ENCODE measurements around the gene CD4.

CD4 gene

GRCh38 chr12:6775185-6776174 lies 13.8 kb upstream of the CD4 start:
- peaks cover 95% of the 10 kb centered on the region for H3K27me3 ChIP-seq
- no peak overlapping the region for H3K4me2 ChIP-seq
- TF ChIP-seq Cebpa-rat (IDR thresholded peaks at IDR 0.05), result no peak
- H3K4me1 ChIP-seq, result peaks cover 39% of the 10 kb centered on the region
- H3K36me3 ChIP-seq, result no peaks in the 10 kb centered on the region
- no peaks in the 10 kb centered on the region for H3K9me3 ChIP-seq
- H3K27ac ChIP-seq, result no peak overlapping the region
- peaks cover 47% of the 10 kb centered on the region; the same call in 1 of the 2 replicates for H4K20me1 ChIP-seq
- H3K9ac ChIP-seq, result no peak overlapping the region
- H3K4me3 ChIP-seq, result no peak overlapping the region

- H4K20me1 ChIP-seq, result peaks cover 32% of the 10 kb centered on the region; the same call in 1 of the 2 replicates
- H3K27me3 ChIP-seq, result peaks cover 89% of the 10 kb centered on the region
- no peaks in the 10 kb centered on the region for H3K9me3 ChIP-seq
- TF ChIP-seq Cebpa-rat (IDR thresholded peaks at IDR 0.05), result no peak
- H3K36me3 ChIP-seq, result no peaks in the 10 kb centered on the region
- H3K27ac ChIP-seq, result no peak overlapping the region
- H3K4me3 ChIP-seq, result no peak overlapping the region
- peaks cover 54% of the 10 kb centered on the region for H3K4me1 ChIP-seq
- no peak overlapping the region; the same call in 1 of the 2 replicates for H3K4me2 ChIP-seq
- no peak overlapping the region for H3K9ac ChIP-seq
Measured at GRCh38 chr12:6777386-6777785, 11.9 kb upstream of the CD4 start.

- Histone ChIP-seq H3K9me3 (no peaks in the 10 kb centered on the region), H3K4me2 (peak overlapping the region; percentile 86), H3K9ac (no peak overlapping the region), H3K27ac (no peak overlapping the region), H3K4me3 (peak overlapping the region; percentile 60), H3K4me1 (peaks cover 54% of the 10 kb centered on the region), H3K36me3 (no peaks in the 10 kb centered on the region), H4K20me1 (peaks cover 29% of the 10 kb centered on the region; the same call in 1 of the 2 replicates), H3K27me3 (peaks cover 89% of the 10 kb centered on the region)
- TF ChIP-seq Cebpa-rat (IDR thresholded peaks at IDR 0.05), result no peak
Measured at GRCh38 chr12:6778217-6778573, 11.1 kb upstream of the CD4 start.

- Histone ChIP-seq H3K27me3 (peaks cover 89% of the 10 kb centered on the region), H3K36me3 (no peaks in the 10 kb centered on the region), H3K4me3 (peak overlapping the region; percentile 60), H3K9me3 (no peaks in the 10 kb centered on the region), H3K4me2 (peak overlapping the region; percentile 86), H3K4me1 (peaks cover 60% of the 10 kb centered on the region), H4K20me1 (peaks cover 29% of the 10 kb centered on the region; the same call in 1 of the 2 replicates), H3K27ac (no peak overlapping the region), H3K9ac (no peak overlapping the region)
- no peak for TF ChIP-seq Cebpa-rat (IDR thresholded peaks at IDR 0.05)
Measured at GRCh38 chr12:6778574-6779550, 10.5 kb upstream of the CD4 start.

- Histone ChIP-seq H3K27ac (no peak overlapping the region), H3K36me3 (no peaks in the 10 kb centered on the region), H3K27me3 (peaks cover 89% of the 10 kb centered on the region), H3K9me3 (no peaks in the 10 kb centered on the region), H3K4me3 (no peak overlapping the region), H3K4me1 (peaks cover 70% of the 10 kb centered on the region), H3K4me2 (peak overlapping the region; percentile 86; the same call in 1 of the 2 replicates), H3K9ac (no peak overlapping the region), H4K20me1 (peaks cover 22% of the 10 kb centered on the region; the same call in 1 of the 2 replicates)
- no peak for TF ChIP-seq Cebpa-rat (IDR thresholded peaks at IDR 0.05)
Measured at GRCh38 chr12:6779708-6780432, 9.5 kb upstream of the CD4 start.

GRCh38 chr12:6780573-6780972 lies 8.8 kb upstream of the CD4 start:
- Histone ChIP-seq H3K9ac (no peak overlapping the region), H3K4me2 (peak overlapping the region; percentile 17; the same call in 1 of the 2 replicates), H3K27ac (no peak overlapping the region), H3K36me3 (no peaks in the 10 kb centered on the region), H3K4me3 (no peak overlapping the region), H4K20me1 (peaks cover 21% of the 10 kb centered on the region; the same call in 1 of the 2 replicates), H3K9me3 (no peaks in the 10 kb centered on the region), H3K27me3 (peaks cover 89% of the 10 kb centered on the region), H3K4me1 (peaks cover 73% of the 10 kb centered on the region)
- no peak for TF ChIP-seq Cebpa-rat (IDR thresholded peaks at IDR 0.05)

GRCh38 chr12:6782119-6782518 lies 7.2 kb upstream of the CD4 start:
- Histone ChIP-seq H3K9me3 (no peaks in the 10 kb centered on the region), H3K9ac (peak overlapping the region; percentile 12; the same call in 1 of the 2 replicates), H3K27me3 (peaks cover 86% of the 10 kb centered on the region), H3K27ac (peak overlapping the region; percentile 36; the same call in 1 of the 2 replicates), H3K36me3 (no peaks in the 10 kb centered on the region), H4K20me1 (peaks cover 21% of the 10 kb centered on the region; the same call in 1 of the 2 replicates), H3K4me1 (peaks cover 76% of the 10 kb centered on the region), H3K4me3 (no peak overlapping the region; the same call in 1 of the 2 replicates), H3K4me2 (peak overlapping the region; percentile 76; the same call in 1 of the 2 replicates)
- TF ChIP-seq Cebpa-rat (IDR thresholded peaks at IDR 0.05), result no peak

- peaks cover 86% of the 10 kb centered on the region for H3K27me3 ChIP-seq
- no peak overlapping the region; the same call in 1 of the 2 replicates for H3K4me3 ChIP-seq
- H4K20me1 ChIP-seq, result peaks cover 16% of the 10 kb centered on the region; the same call in 1 of the 2 replicates
- peak overlapping the region; percentile 36; the same call in 1 of the 2 replicates for H3K27ac ChIP-seq
- H3K4me1 ChIP-seq, result peaks cover 73% of the 10 kb centered on the region
- H3K9ac ChIP-seq, result peak overlapping the region; percentile 40; the same call in 1 of the 2 replicates
- H3K36me3 ChIP-seq, result no peaks in the 10 kb centered on the region
- TF ChIP-seq Cebpa-rat (IDR thresholded peaks at IDR 0.05), result no peak
- no peaks in the 10 kb centered on the region for H3K9me3 ChIP-seq
- H3K4me2 ChIP-seq, result peak overlapping the region; percentile 76
Measured at GRCh38 chr12:6782850-6783566, 6.3 kb upstream of the CD4 start.
